Stimulated activated CD8-positive, alpha-beta memory T cell treated with anti-CD3 and anti-CD28 coated beads, Interleukin-15, amount 100 ng/mL, for 48 hours (primary cell): ENCODE results near the gene BRI3.
A peak's percentile ranks its signal among the peaks of the same experiment; 100 is the strongest.

Experiments used
- DNase-seq, 2 donors: peaks; one replicate each; pipeline ENCODE4 v3.0.0-alpha.2; 2020; ENCODE audit warnings: low read depth in 2 of 2

BRI3 gene

GRCh38 chr7:98280791-98281756 is at the start of gene BRI3:
Gene BRI3, plus strand, starts transcription at chr7:98281686. Its CDS starts 110 bp downstream, at chr7:98281796.
- peak; percentile 87 to 90 for DNase-seq

DNA sequence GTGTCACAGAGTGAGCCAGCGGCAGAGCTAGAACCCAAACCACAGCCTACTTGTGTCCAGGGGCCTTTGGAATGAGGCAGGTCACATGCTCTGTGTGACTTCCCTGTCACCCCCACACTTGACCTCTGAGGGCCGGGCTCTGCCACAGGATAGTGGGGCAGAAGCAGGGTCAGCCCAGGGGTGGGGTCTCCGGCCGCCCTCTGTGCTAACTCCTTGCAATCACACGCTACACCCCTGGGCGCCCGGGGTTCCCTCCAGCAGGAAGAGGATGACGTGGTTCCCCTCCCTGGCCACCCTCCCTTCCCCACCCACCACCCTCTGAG is 49.3 kb upstream of the BRI3 start:
- DNase-seq: no peak

DNA sequence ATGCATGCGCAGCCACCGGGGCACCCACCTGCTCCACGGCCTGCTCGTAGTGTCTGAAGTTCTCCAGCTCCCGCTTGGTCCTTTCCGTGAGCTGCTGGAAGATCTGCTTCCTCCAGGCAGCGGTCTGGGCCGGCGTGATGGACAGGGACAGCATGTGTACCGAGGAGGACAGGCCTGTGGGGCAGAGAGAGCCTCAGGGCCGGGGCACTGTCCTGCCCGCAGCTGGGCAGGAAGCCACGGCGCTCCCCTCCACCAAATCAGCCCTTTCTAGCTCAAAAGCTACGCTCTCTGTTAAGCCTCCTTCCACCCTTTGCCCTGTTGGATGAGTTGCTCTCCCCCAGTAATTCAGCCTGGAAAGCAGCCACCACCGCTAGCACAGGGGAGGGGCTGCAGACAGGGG is 48.7 kb upstream of the BRI3 start:
- no peak for DNase-seq

DNA sequence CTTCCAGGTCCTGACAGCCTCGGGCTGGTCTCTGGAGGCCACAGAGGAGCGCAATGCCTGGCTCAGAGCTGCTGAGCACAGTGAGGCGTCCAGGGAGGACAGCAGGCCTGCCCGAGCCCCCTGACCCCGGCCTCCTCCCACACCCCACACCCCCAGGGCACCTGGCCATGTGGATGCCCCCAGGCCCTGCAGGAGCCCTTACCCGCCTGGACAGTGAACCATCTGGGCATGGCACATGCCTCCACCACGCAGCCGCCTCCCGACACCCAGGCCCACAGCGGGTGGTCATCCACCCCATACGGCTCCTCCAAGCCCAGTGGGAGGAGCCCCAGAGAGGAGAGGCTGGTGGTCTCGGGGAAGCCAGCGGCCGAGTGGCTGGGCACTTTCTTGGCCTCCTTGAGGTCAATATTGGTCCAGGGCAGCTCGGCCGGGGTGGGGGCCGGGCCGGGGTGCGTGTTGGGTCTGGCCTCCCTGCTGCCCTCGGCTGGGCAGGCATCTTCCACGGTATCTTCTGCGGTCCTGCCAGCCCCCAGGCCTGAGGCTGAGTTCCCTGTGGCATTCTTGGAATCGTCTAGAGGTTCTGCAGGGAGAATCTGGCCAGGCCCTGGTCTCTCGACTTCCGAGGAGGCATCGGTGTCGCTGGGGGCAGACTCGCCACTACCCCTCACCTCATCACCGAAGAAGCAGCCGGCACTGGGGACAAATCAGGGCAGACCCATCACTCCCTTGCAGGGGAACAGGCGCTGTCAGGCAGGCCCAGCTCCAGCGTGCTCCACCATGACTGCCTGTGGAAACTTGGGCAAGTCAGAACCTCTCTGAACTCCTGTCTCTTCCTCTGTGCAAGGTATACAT is 48.0 kb upstream of the BRI3 start:
- DNase-seq: no peak

GRCh38 chr7:98234429-98235147 is 46.9 kb upstream of the BRI3 start:
- no peak for DNase-seq

DNA sequence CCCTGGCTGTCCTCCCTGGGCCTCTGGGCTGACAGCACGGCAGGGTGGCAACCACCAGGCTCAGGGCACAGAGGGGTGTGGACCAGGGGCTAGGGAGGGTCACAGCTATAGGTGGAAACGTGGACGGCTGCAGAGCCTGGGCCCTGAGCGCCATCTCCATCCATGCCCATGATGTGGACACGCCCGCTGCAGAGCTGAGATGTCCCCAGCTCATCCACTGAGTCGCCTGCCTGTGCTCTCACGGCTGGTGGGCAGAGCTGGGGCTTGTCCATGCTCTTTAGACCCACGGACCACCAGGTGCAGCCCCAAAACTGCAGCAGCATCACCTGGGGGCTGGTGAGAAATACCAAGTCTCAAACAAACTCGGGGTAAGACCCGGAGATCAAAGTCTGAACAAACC is 45.6 kb upstream of the BRI3 start:
- DNase-seq: no peak

DNA sequence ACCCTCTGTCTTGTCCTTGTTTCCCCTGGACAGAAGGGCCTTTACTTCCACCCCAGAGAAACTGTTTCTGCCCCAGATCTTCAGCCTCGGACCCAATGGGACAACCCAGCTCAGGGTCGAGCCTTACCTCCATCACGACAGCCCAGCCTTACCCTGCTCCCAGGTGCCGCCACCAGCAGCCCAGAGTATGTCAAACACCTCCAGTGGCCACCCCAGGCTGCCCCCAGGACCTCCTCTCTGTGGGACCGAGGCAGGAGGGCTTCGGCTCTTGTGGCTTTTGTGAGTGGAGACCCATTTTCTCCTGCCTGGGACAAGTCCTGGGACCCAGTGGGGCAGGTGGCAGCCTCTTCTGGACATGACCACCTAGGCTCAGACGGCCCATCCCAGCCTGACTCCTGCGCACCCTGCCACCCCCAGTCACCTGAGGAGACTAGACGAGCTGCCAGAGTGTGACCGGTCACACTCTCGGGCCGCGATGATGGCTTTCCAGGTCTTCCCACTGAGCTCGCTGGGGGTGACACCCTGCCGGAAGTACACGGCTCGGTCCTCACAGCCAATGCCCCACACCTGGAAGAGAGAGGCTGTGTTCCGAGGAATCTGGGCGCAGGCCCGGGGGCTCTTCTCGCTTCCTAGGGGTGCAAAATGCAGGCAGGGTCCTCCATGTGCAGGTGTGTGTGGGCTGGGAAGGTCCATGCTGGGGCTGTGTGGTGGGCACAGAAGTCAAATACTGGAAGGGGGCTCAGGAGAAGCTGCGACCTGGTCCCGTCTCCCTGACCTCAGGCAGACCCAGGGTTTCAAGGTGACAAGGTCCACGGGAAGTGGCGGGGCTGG is 44.9 kb upstream of the BRI3 start:
- no peak for DNase-seq

DNA sequence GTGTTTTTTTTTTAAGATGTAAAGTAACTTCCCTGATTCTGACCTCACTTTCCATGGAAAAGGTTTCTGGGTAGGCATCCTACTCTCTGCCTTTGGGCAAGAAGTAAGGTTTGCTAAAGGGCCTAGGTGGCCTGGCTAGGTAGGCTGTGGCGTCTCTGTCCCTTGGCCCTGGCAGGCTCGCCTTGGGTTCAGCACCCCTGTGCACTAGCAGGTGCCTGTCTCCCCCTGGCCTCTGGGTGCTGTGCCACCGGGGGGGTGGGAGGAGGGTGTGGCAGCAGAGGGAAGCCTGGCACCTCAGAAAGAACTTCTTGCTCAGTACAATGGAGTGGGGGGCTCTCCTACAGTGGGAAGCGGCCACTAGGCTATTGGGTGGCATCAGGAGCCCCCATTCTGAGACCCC is 43.4 kb upstream of the BRI3 start:
- no peak for DNase-seq

DNA sequence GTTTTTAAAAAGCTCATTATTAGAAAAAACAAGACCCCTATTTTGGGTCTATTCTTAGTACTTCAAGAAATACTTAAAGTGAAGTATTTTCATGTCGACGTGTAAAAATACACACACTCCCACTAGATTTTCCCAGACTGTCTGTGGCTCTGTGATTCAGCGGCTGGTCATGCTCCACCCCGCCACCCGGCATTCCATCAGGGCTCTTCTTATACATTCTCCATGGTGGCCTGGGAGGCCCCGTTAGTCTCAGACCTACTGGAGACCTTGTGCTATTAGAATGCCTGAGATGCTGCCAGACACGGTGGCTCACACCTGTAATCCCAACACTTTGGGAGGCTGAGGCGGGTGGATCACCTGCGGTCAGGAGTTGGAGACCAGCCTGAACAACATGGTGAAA is 42.5 kb upstream of the BRI3 start:
- no peak for DNase-seq

- no peak for DNase-seq
Observed at GRCh38 chr7:98240961-98241673, 40.4 kb upstream of the BRI3 start.

- no peak for DNase-seq
Observed at GRCh38 chr7:98241674-98242241, 39.7 kb upstream of the BRI3 start.

GRCh38 chr7:98242342-98242741 is 39.1 kb upstream of the BRI3 start:
- DNase-seq: no peak

GRCh38 chr7:98242934-98243333 is 38.6 kb upstream of the BRI3 start:
- no peak for DNase-seq

DNA sequence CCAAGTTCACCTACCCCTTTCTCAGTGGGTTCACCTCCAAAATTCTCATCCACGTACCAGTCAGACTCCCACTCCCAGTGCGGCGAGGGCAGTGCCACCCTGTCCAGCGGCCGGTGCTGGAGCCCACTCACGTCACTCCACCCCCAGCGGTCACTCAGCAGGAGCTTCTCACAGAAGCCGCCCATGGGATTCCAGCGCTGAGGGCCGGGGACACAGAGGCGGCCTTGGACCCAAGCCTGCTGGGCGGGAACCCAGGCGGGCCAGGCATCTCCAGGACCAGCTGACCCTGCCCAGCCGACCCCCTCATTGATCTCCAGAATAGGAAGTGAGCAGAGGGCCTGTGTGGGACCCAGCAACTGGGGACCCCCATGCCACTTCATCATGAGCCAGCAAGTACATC is 36.6 kb upstream of the BRI3 start:
- DNase-seq: no peak

DNA sequence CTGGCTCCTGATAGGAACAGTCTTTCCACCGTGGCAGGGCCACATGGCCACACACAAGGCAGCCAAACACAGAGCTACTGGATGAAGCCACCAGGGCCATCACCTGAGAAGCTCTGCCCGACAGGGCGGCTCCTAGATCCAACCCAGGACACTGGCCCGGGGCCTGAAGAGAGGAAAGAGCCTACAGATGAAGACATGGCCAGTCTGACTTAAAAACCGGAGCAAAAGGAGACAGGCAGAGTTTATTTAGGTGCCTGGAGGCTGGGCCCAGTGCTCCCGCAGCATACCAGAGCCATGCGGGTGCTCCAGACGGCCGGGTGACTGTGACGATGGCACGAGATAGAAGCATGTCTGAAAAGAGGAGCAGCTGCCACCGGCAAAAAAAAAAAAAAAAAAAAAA is 33.3 kb upstream of the BRI3 start:
- no peak for DNase-seq

DNA sequence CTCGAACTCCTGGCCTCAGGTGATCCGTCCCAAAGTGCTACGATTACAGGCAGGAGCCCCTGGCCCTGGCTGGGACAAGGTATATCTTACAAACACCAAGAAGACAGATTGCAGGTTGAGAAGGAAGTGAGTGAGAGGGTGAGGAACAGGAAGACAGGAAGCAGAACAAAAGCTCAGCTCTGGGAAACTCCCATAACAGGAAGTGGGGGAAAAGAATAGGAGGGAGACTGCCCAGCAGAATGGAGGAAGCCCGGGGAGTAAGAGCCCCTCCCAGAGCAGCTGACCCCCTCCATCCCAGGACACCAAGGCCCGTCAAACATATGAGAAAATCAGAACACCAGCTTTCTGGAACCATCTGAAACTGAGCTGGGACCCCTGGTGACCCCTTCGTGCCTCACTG is 32.4 kb upstream of the BRI3 start:
- no peak for DNase-seq

DNA sequence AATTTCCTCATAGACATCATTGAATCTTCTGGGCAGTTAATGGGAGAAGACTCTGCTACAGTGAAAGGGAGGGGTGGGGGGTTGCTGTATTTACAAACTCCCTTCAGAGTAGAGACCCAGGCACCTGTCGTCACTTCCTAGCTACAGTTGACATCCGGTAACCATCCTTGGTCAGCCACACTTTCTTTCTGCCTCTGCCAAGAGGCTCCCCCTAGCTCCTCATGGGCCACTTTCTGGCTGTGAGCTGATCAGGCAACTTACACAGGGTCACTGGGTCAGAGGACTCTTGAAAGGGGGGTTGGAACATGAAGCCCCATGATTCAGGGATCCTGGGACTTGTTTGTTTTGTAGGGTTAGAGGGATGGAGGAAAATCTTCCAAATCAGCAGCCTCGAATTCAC is 30.7 kb upstream of the BRI3 start:
- no peak for DNase-seq

GRCh38 chr7:98251231-98251600 is 30.3 kb upstream of the BRI3 start:
- DNase-seq: no peak

DNA sequence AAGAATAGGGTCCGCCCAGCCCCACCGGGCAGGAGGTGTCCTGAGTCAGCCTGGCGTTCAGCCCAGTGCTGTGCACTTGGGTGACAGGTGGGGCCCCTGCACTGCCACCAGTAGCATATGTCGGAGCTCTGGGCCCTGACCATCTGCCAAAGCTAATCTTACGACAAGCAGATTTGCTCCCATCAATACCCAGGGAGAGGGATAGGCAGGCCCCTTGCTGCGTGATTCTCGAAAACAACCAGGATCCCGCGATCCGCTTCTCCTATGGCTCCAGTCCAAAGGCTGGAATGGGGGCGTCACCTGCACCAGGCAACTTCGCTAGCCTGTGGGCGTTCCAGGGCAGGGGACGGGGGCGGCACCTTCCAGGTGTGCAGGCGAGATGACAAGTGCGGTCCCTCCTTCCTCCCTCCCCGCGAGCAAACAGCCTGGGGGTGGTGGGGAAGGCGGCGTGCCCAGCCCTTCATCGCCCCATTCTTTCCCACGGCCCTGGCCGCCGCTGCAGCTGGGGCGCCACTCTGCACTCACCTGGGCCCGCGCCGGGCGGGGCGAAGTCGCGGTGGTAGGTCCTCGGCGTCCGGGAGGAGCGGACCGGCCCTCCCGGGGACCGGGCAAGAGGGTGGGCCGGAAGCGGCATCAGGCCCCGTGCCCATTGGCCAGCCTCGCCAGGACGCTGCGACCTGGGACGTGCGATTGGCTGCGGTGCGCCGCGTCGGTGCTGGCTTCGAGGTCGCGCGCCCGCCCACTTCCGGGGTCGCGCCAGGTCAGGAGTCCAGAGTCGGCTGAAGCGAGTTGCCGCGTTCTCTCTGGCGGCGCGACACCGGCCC is 29.7 kb upstream of the BRI3 start, which contains the start of gene TECPR1:
Gene TECPR1 (minus strand): TSS at position 632 of the 824 bp plus-strand sequence. CDS start 6,086 bp downstream, outside the sequence.
- peak; percentile 88 to 89 for DNase-seq
